ENCODE measurements around the gene CDC42BPG. TPM values are rescaled to one million over a fixed set of nuclear protein-coding genes. Genes with fewer than 3 reads are reported as not detected.
A peak's percentile ranks its signal among the peaks of the same experiment; 100 is the strongest.

CDC42BPG gene
- total RNA-seq, 1 experiment from 2014 or later, result 30.1 TPM

- H2AFZ ChIP-seq (ENCODE audit: low read depth, low read length, poor library complexity, severe bottlenecking), result no peak overlapping the region
- no TSS peak for BruUV-seq (replicated peaks)
- H3K9me3 ChIP-seq (ENCODE audit: control insufficient read depth in 1 of 2, insufficient read depth in 1 of 2, low read depth in 1 of 2, low read length in 2 of 2), result no peaks in the 10 kb centered on the region
- H3K9ac ChIP-seq (ENCODE audit: low read length), result no peak overlapping the region
- no peaks in the 10 kb centered on the region; the same call in 1 of the 2 replicates for H3K79me2 ChIP-seq (ENCODE audit: insufficient read depth, low read length)
- ATAC-seq, result no peak
- no peak overlapping the region for H3K4me2 ChIP-seq (ENCODE audit: low read length)
- H3K9me2 ChIP-seq (ENCODE audit: insufficient read depth), result no peaks in the 10 kb centered on the region
- ChIA-PET CTCF (interaction anchor here (1.1 kb wide), 1 partner anchor 12 kb away, joined by 5 read pairs; no protein-coding TSS in a partner anchor), RAD21 (ENCODE audit: low non-redundant PET in 1 of 2, low total read pairs in 2 of 2, uncharacterized antibody in 2 of 2, unreplicated experiment in 2 of 2) (no interaction called here), POLR2A (interaction anchor here (1.8 kb wide), 1 partner anchor 21 kb away, joined by 6 read pairs; the partner anchor contains the start of gene SF1)
- no peaks in the 10 kb centered on the region for H4K20me1 ChIP-seq (ENCODE audit: insufficient read depth)
- H3K4me1 ChIP-seq (ENCODE audit: control insufficient read depth in 1 of 2, insufficient read depth in 2 of 2, low read length in 2 of 2), result peaks cover 28 to 53% of the 10 kb centered on the region in 2 experiments
- no peak for DNase-seq (ENCODE audit: low read depth, low spot score)
- H3K4me3 ChIP-seq (replicated peaks in 1 of 2; ENCODE audit: low read depth in 1 of 2, low read length in 2 of 2), result no peak overlapping the region
- no peak overlapping the region; the same call in 1 of the 2 replicates for H3K27ac ChIP-seq (ENCODE audit: low read depth, low read length)
- no peaks in the 10 kb centered on the region; a peak in 1 of 4 replicates for H3K36me3 ChIP-seq (ENCODE audit: control insufficient read depth in 1 of 2, insufficient read depth in 2 of 2, low read length in 2 of 2)
- TF ChIP-seq CTCF (IDR thresholded peaks at IDR 0.05 in 2 of 3, conservative IDR thresholded peaks at IDR 0.05 in 1 of 3; ENCODE audit: borderline replicate concordance in 1 of 3, insufficient read depth in 1 of 3, low read depth in 2 of 3, low read length in 2 of 3) (0 out of 6 replicates have a peak, but pooled peaks of 1 of the 3 experiments have one; percentile 0), ZFX (IDR thresholded peaks at IDR 0.05) (no peak), EGR1 (IDR thresholded peaks at IDR 0.05; ENCODE audit: low read depth) (no peak), CEBPB (IDR thresholded peaks at IDR 0.05; ENCODE audit: low read depth) (no peak), EZH2phosphoT487 (IDR thresholded peaks at IDR 0.05; ENCODE audit: borderline replicate concordance) (no peak), YY1 (IDR thresholded peaks at IDR 0.05; ENCODE audit: extremely low read depth, insufficient replicate concordance, low read depth, low read length) (no peak)
- intact Hi-C loops (cut with micrococcal nuclease), result no loop called here
- H3K27me3 ChIP-seq (ENCODE audit: insufficient read depth, low read length), result no peaks in the 10 kb centered on the region
These were observed 44.7 kb downstream of the CDC42BPG start for GRCh38 chr11:64799623-64800302.
